Measurements from ENCODE around the gene ST6GALNAC3.

DNA sequence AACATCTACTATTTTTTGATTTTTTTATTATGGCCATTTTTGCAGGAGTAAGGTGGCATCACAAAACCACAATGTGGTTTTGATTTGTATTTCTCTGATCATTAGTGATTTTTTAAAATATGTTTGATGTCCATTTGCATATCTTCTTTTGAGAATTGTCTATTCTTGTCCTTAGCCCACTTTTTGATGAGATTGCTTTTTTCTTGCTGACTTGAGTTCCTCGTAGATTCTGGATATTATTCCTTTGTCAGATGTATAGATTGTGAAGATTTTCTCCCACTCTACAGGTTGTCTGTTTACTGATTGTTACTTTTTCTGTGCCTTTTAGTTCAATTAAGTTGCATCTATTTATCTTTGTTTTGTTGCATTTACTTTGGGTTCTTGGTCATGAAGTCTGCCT, 375.7 kb downstream of the ST6GALNAC3 start:
- TF ChIP-seq, protein P1, sequence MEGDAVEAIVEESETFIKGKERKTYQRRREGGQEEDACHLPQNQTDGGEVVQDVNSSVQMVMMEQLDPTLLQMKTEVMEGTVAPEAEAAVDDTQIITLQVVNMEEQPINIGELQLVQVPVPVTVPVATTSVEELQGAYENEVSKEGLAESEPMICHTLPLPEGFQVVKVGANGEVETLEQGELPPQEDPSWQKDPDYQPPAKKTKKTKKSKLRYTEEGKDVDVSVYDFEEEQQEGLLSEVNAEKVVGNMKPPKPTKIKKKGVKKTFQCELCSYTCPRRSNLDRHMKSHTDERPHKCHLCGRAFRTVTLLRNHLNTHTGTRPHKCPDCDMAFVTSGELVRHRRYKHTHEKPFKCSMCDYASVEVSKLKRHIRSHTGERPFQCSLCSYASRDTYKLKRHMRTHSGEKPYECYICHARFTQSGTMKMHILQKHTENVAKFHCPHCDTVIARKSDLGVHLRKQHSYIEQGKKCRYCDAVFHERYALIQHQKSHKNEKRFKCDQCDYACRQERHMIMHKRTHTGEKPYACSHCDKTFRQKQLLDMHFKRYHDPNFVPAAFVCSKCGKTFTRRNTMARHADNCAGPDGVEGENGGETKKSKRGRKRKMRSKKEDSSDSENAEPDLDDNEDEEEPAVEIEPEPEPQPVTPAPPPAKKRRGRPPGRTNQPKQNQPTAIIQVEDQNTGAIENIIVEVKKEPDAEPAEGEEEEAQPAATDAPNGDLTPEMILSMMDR (conservative IDR thresholded peaks at IDR 0.05; ENCODE audit: low read length): no peak
- no peak for TF ChIP-seq EZH2phosphoT487 (IDR thresholded peaks at IDR 0.05; ENCODE audit: borderline replicate concordance, low read depth, low read length)

Measured in OCI-LY7 (cell line).